WTC11 (cell line): ENCODE measurements around the gene COX6B1.

Source experiments
- CTCF ChIP-seq: fragments of 200-600 bp; IDR thresholded peaks from 2 replicates; pipeline ENCODE4 v1.8.0; 2022; ENCODE audit warnings: antibody characterized with exemption
- E2F4 ChIP-seq: sonication (generic); formaldehyde crosslinking; IDR thresholded peaks from 2 replicates; pipeline ENCODE4 v1.8.1; 2022; ENCODE audit warnings: low read depth, mild to moderate bottlenecking, moderate library complexity, missing genetic modification reagents, borderline replicate concordance
- EMX1 ChIP-seq: fragments of 250-450 bp; sonication (Bioruptor Pico); IDR thresholded peaks from 2 replicates; pipeline ENCODE4 v1.8.0; 2021; ENCODE audit warnings: mild to moderate bottlenecking
- ERG ChIP-seq: fragments of 250-450 bp; sonication (Bioruptor Pico); IDR thresholded peaks from 2 replicates; pipeline ENCODE4 v1.8.0; 2021; ENCODE audit warnings: mild to moderate bottlenecking
- ESRRA ChIP-seq: sonication (generic); formaldehyde crosslinking; IDR thresholded peaks from 2 replicates; pipeline ENCODE4 v1.8.1; 2022; ENCODE audit warnings: mild to moderate bottlenecking, missing genetic modification reagents, borderline replicate concordance
- FOXJ3 ChIP-seq: sonication (generic); formaldehyde crosslinking; IDR thresholded peaks from 2 replicates; pipeline ENCODE4 v1.9.0; 2021; ENCODE audit warnings: missing genetic modification reagents, mild to moderate bottlenecking, borderline replicate concordance
- FOXP4 ChIP-seq: sonication (generic); formaldehyde crosslinking; IDR thresholded peaks from 2 replicates; pipeline ENCODE4 v1.8.0; 2022; ENCODE audit warnings: mild to moderate bottlenecking, missing genetic modification reagents
- JUN ChIP-seq: sonication (generic); formaldehyde crosslinking; IDR thresholded peaks from 2 replicates; pipeline ENCODE4 v1.8.0; 2023; ENCODE audit warnings: mild to moderate bottlenecking, missing genetic modification reagents
- KAT7 ChIP-seq: sonication (generic); formaldehyde crosslinking; IDR thresholded peaks from 2 replicates; pipeline ENCODE4 v1.8.1; 2023; ENCODE audit warnings: missing genetic modification reagents, mild to moderate bottlenecking, borderline replicate concordance
- SMAD3 ChIP-seq: sonication (generic); formaldehyde crosslinking; IDR thresholded peaks from 2 replicates; pipeline ENCODE4 v1.8.0; 2022; ENCODE audit warnings: missing genetic modification reagents, mild to moderate bottlenecking, borderline replicate concordance
- TEAD4 ChIP-seq: sonication (generic); formaldehyde crosslinking; IDR thresholded peaks from 2 replicates; pipeline ENCODE4 v1.8.0; 2022; ENCODE audit warnings: mild to moderate bottlenecking, missing genetic modification reagents
- ZBTB43 ChIP-seq: sonication (generic); formaldehyde crosslinking; IDR thresholded peaks from 2 replicates; pipeline ENCODE4 v1.8.1; 2023; ENCODE audit warnings: mild to moderate bottlenecking, missing genetic modification reagents

- TF ChIP-seq FOXP4 (CRISPR knock-in tag) (no peak), EMX1 (CRISPR knock-in tag) (no peak), CTCF (no peak), KAT7 (CRISPR knock-in tag) (no peak), ZBTB43 (CRISPR knock-in tag) (no peak), E2F4 (CRISPR knock-in tag) (no peak), SMAD3 (CRISPR knock-in tag) (no peak), FOXJ3 (CRISPR knock-in tag) (no peak), ERG (CRISPR knock-in tag) (no peak), JUN (CRISPR knock-in tag) (no peak), ESRRA (CRISPR knock-in tag) (no peak), TEAD4 (CRISPR knock-in tag) (no peak)
These were observed 17.5 kb downstream of the COX6B1 start for GRCh38 chr19:35665604-35666003.
